ENCODE measurements around the gene USP10. TPM values are rescaled to one million over a fixed set of nuclear protein-coding genes. Genes with fewer than 3 reads are reported as not detected.
A peak's percentile ranks its signal among the peaks of the same experiment; 100 is the strongest.

The USP10 gene
- total RNA-seq, 4 donors from 2014 or later, result 49.1 to 70.2 (median 60.0) TPM

- no peaks in the 10 kb centered on the region for H3K27me3 ChIP-seq
- H3K4me3 ChIP-seq, result no peak overlapping the region
- TF ChIP-seq POLR2A (IDR thresholded peaks at IDR 0.05) (no peak), EP300 (IDR thresholded peaks at IDR 0.05) (no peak), POLR2AphosphoS5 (IDR thresholded peaks at IDR 0.05) (no peak)
- TF ChIP-seq, protein P1, sequence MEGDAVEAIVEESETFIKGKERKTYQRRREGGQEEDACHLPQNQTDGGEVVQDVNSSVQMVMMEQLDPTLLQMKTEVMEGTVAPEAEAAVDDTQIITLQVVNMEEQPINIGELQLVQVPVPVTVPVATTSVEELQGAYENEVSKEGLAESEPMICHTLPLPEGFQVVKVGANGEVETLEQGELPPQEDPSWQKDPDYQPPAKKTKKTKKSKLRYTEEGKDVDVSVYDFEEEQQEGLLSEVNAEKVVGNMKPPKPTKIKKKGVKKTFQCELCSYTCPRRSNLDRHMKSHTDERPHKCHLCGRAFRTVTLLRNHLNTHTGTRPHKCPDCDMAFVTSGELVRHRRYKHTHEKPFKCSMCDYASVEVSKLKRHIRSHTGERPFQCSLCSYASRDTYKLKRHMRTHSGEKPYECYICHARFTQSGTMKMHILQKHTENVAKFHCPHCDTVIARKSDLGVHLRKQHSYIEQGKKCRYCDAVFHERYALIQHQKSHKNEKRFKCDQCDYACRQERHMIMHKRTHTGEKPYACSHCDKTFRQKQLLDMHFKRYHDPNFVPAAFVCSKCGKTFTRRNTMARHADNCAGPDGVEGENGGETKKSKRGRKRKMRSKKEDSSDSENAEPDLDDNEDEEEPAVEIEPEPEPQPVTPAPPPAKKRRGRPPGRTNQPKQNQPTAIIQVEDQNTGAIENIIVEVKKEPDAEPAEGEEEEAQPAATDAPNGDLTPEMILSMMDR (IDR thresholded peaks at IDR 0.05), result no peak
- H3K36me3 ChIP-seq, result peaks cover 0 to 21% of the 10 kb centered on the region in 2 donors
- H3K4me1 ChIP-seq, result peaks cover 0 to 61% (median 3%) of the 10 kb centered on the region in 3 donors
- WGBS, 2 donors (ENCODE audit: low coverage in 1 of 2), result 77 to 78% methylated on average over 8 to 9 of the region's 9 CpGs
- ATAC-seq, result no peak
- peak overlapping the region in 1 of 4 donors; percentile 10 for H3K27ac ChIP-seq
- H3K9me3 ChIP-seq, result no peaks in the 10 kb centered on the region
These were observed 33.0 kb downstream of the USP10 start for GRCh38 chr16:84732674-84733352.

- Histone ChIP-seq H3K27ac (peak overlapping the region in 2 of 4 donors; percentile 43 to 49), H3K36me3 (peaks cover 0 to 21% of the 10 kb centered on the region in 2 donors), H3K4me3 (no peak overlapping the region), H3K9me3 (no peaks in the 10 kb centered on the region), H3K4me1 (peaks cover 9 to 72% (median 22%) of the 10 kb centered on the region in 3 donors), H3K27me3 (no peaks in the 10 kb centered on the region)
- no peak for ATAC-seq
- 63 to 72% methylated on average over 9 to 10 of the region's 17 CpGs for WGBS, 2 donors (ENCODE audit: low coverage in 1 of 2)
- no peak for TF ChIP-seq EP300 (IDR thresholded peaks at IDR 0.05)
- TF ChIP-seq, protein P1 (IDR thresholded peaks at IDR 0.05), result peak in 1 of 4 experiments; percentile 15
- TF ChIP-seq POLR2A (IDR thresholded peaks at IDR 0.05), result no peak
These were observed 36.2 kb downstream of the USP10 start for GRCh38 chr16:84735849-84736586.

GRCh38 chr16:84737192-84738011 lies 37.6 kb downstream of the USP10 start:
- ATAC-seq, result no peak
- H3K36me3 ChIP-seq, result peaks cover 0 to 21% of the 10 kb centered on the region in 2 donors
- H3K4me1 ChIP-seq, result peaks cover 20 to 77% (median 32%) of the 10 kb centered on the region in 3 donors
- WGBS, 2 donors (ENCODE audit: low coverage in 1 of 2), result 88 to 92% methylated on average over 5 to 6 of the region's 12 CpGs
- H3K4me3 ChIP-seq, result no peak overlapping the region
- no peaks in the 10 kb centered on the region for H3K9me3 ChIP-seq
- TF ChIP-seq POLR2AphosphoS5 (IDR thresholded peaks at IDR 0.05) (no peak), EP300 (IDR thresholded peaks at IDR 0.05) (no peak)
- TF ChIP-seq, protein P1 (IDR thresholded peaks at IDR 0.05), result no peak
- H3K27me3 ChIP-seq, result no peaks in the 10 kb centered on the region
- peak overlapping the region in 3 of 4 donors; percentile 26 to 49 (median 33) for H3K27ac ChIP-seq

GRCh38 chr16:84738255-84739038 lies 38.6 kb downstream of the USP10 start:
- ATAC-seq, result peak; percentile 69
- Histone ChIP-seq H3K9me3 (no peaks in the 10 kb centered on the region), H3K4me1 (peaks cover 20 to 77% (median 32%) of the 10 kb centered on the region in 3 donors), H3K4me3 (no peak overlapping the region), H3K36me3 (peaks cover 0 to 21% of the 10 kb centered on the region in 2 donors), H3K27ac (peak overlapping the region in 3 of 4 donors; percentile 26 to 43 (median 33)), H3K27me3 (no peaks in the 10 kb centered on the region)
- 52 to 61% methylated on average over 4 of the region's 8 CpGs for WGBS, 2 donors (ENCODE audit: low coverage in 1 of 2)
- no peak for TF ChIP-seq EP300 (IDR thresholded peaks at IDR 0.05)
- TF ChIP-seq POLR2A (IDR thresholded peaks at IDR 0.05), result no peak
- TF ChIP-seq, protein P1 (IDR thresholded peaks at IDR 0.05), result peak; percentile 70 to 79 (median 74)
- no peak for TF ChIP-seq POLR2AphosphoS5 (IDR thresholded peaks at IDR 0.05)
